GM12874 (cell line): ENCODE data around the gene CCDC126.

Experiments used
- TF ChIP-seq, protein P1 (sequence below): IDR thresholded peaks from 2 replicates; pipeline ENCODE4 v1.5.1; 2011; ENCODE audit warnings: low read depth, mild to moderate bottlenecking, control low read depth, low read length, moderate library complexity; ENCODE audit not compliant: insufficient read depth

CCDC126 gene

DNA sequence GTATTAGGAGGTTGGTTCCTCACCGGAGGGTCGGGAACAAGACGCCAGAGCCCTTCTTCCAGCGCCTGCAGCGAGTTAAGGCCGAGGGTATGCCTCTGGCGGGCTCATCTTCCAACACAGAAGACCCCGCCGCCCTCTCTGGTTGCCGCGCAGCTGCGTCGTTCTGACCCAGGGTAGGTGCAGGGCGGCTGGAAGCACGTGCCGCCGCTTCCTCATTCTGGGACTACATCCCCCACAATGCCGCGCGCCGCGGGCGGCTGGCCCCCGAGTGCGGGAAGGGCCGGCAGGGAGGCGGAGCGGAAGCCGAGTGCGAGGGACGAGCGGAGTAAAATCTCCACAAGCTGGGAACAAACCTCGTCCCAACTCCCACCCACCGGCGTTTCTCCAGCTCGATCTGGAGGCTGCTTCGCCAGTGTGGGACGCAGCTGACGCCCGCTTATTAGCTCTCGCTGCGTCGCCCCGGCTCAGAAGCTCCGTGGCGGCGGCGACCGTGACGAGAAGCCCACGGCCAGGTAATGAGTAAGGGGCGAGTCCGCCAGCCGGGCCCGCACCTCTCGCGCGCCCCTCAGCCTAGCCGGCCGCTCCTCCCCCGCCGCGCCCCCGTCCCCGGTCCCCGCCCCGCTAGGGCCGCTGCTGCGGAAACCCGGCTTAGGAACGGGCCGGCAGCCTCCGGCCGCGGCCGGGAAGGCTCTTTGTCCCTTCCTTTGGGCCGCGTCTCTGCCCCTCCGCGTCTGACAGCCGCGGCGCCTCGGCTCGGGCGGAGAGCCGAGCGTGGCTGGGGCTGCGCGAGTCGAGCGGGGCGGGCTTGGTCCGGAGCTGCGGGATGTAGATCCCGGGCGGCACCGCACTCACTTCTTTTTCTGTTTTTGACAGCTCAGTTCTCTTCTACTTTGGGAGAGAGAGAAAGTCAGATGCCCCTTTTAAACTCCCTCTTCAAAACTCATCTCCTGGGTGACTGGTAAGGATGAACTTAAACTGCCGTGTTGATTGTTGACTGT, at the start of gene CCDC126:
CCDC126 (plus strand) TSS at position 289 of the 998 bp plus-strand sequence. CDS start 13,934 bp downstream, outside the sequence.
- TF ChIP-seq, protein P1, sequence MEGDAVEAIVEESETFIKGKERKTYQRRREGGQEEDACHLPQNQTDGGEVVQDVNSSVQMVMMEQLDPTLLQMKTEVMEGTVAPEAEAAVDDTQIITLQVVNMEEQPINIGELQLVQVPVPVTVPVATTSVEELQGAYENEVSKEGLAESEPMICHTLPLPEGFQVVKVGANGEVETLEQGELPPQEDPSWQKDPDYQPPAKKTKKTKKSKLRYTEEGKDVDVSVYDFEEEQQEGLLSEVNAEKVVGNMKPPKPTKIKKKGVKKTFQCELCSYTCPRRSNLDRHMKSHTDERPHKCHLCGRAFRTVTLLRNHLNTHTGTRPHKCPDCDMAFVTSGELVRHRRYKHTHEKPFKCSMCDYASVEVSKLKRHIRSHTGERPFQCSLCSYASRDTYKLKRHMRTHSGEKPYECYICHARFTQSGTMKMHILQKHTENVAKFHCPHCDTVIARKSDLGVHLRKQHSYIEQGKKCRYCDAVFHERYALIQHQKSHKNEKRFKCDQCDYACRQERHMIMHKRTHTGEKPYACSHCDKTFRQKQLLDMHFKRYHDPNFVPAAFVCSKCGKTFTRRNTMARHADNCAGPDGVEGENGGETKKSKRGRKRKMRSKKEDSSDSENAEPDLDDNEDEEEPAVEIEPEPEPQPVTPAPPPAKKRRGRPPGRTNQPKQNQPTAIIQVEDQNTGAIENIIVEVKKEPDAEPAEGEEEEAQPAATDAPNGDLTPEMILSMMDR = no peak

GRCh38 chr7:23547662-23548061, 49.5 kb upstream of the CCDC126 start:
- TF ChIP-seq, protein P1 = no peak

- TF ChIP-seq, protein P1 = no peak
These were observed 38.9 kb upstream of the CCDC126 start for GRCh38 chr7:23558303-23558702.

GRCh38 chr7:23570592-23571200, 26.5 kb upstream of the CCDC126 start:
- TF ChIP-seq, protein P1 = peak; percentile 78

DNA sequence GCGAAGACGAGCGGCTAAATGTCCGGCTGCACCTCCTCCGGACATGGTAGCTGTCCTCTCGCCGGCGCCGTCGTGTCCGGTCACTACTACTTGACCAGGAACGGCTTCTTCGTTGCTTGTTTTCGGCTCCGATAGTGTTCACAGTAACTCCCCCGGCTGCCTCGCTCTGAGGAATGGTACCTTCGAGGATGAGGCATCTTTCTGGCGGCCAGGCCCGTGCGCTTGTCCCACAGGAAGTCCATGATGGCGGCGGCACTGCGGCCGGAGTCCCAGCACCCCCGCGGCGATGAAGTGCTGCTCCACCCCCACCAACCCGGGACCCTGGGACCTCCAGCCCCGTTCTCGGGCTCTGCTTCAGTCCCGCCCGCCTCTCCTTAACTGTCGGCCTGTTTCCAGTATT, 11.0 kb upstream of the CCDC126 start:
- TF ChIP-seq, protein P1 = no peak

GRCh38 chr7:23590529-23590928, 6.7 kb upstream of the CCDC126 start:
- TF ChIP-seq, protein P1 = no peak

DNA sequence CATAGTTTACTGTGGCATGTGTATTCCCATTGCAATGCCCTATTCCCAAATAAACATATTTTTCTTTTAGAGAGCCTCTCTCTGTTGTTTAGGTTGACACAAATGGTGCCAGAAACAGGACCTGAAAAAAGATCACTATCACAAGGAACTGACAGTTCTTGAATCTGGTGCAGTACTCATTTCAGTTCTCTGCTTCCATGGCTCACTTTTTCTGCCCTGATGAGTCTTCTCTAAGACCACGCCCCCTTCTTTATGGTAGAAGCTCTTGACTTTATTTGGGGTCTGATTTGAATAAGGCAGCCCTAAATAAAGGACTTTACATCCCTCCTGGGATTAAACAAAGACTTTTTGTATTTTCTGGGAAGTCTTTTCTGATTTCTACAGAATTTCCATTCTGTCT, 3.5 kb upstream of the CCDC126 start:
- TF ChIP-seq, protein P1 = no peak
